AG09319 (cell line): ENCODE measurements around the gene OPCML.

Source experiments
- DNase-seq: peaks from one replicate; pipeline ENCODE4 v3.0.0-alpha.2; 2010; ENCODE audit warnings: low read depth; ENCODE audit errors: extremely low read depth
- TF ChIP-seq, protein P1 (sequence below): IDR thresholded peaks from 2 replicates; pipeline ENCODE4 v1.5.1; 2011; ENCODE audit warnings: low read depth, mild to moderate bottlenecking, inconsistent platforms, low read length, moderate library complexity

The OPCML gene

DNA sequence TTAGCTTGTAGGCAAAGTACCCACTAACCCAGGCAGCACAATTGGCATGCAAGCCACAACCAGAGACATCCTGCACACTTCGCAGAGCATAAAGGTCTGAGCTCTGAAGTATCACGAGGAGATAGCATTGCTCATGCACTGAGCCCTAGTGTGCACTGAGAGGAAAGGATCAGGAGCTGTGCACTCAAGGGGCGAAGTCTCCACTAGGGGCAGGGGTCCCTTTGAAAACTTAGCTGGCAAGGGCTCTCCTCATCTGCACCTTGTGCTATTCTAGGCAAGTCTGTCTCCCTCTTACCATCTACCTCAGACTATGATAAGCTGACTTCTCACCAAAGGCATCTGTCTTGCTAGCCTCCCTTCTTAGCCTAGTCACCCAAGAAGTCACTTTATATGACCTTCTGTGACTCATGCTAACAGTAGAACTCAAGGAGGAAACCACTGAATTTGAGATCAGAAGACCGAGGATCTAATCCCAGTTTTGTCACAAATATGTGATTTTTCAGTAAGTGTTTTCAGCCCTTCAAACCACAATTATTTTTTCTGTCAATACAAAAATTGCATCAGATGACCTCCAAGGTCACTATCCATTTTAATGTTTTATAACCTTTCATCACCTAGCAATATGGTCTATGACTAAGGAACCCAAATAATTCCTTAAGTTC, 1083.8 kb downstream of the OPCML start:
- TF ChIP-seq, protein P1, sequence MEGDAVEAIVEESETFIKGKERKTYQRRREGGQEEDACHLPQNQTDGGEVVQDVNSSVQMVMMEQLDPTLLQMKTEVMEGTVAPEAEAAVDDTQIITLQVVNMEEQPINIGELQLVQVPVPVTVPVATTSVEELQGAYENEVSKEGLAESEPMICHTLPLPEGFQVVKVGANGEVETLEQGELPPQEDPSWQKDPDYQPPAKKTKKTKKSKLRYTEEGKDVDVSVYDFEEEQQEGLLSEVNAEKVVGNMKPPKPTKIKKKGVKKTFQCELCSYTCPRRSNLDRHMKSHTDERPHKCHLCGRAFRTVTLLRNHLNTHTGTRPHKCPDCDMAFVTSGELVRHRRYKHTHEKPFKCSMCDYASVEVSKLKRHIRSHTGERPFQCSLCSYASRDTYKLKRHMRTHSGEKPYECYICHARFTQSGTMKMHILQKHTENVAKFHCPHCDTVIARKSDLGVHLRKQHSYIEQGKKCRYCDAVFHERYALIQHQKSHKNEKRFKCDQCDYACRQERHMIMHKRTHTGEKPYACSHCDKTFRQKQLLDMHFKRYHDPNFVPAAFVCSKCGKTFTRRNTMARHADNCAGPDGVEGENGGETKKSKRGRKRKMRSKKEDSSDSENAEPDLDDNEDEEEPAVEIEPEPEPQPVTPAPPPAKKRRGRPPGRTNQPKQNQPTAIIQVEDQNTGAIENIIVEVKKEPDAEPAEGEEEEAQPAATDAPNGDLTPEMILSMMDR = no peak
- DNase-seq = no peak

DNA sequence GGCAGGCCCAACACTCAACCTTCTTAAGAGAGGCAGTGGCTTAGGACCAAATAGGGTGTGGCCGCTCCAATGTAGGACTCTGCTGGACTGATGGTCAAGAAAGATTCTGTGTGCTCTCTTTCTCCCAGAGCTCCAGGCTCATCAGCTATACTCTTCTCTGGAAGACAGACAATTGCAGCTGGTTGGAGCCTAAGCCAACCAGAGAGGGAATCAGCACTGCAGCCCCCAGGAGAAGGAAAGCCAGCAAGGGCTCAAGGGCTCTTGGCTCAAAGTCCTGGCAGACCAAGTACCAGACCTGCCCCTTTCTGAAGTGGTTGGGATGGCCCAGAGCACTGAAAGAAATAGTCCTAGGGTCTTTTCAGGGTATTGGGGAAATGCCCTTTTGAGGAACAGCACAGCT, 1084.5 kb downstream of the OPCML start:
- DNase-seq = no peak
- TF ChIP-seq, protein P1 = no peak

DNA sequence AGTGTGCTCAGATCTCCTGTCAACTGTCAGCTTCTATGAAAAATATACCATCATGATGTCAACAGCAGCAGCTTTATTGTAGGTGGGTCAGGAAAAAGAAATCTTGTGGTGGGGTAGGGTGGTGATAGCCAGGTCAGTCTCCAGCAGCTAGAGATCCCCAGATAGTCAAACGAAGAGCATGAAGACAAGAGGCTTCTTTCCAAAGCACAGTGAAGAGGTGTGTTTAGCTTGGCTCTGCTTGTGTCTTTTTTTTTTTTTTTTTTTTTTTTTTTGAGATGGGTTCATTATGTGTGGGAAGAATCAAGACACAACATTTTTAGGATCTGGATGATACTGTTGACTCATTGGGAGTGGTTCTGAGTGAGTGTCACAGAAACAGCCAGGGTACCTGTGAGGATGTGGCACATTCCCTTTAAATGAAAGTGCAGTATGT, 1086.4 kb downstream of the OPCML start:
- no peak for DNase-seq
- TF ChIP-seq, protein P1 = no peak

DNA sequence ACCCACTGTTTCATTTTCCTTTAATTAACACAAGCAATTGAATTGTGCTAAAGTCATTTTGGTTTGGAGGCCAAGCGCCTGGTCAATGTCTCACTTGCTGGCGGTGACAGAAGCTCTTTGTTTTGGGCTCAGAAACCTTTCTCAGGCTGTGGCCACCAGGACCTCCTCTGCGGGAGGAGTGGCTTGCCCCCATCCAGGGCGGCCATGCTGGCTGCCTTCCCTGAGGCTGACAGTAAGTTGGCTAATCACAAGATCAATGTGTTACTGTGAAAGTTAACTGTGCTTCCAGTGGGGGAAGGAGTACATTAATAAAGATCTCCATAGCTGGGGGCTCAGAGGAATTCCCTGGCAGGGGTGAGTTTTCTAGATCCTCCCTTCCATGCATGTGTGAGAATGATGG, 1087.4 kb downstream of the OPCML start:
- TF ChIP-seq, protein P1 = no peak
- DNase-seq = no peak

DNA sequence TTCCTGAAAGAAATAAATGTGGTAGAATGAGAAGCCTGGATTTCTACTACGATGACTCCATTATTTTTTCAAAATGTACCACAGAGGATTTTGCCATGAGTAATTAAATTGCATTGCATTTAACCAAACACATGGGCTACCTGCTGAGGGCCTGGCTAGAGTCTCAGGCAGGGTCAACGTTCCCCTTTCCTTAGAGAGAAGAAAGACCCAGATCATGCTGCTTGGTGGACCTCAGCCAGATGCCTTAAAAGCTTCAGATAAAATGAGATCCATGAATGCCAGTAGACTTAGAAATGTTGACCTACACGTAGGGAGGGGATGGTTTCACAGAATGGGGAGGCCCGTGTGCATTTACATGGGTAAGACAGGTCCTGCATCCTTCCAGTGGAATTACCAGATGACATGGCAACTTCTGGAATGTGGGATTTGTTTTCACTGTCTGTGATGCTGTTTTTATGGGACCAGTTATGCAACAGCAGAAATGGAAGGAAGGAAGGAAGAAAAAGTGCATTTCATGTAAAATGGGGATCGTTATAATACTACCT, 1092.5 kb downstream of the OPCML start:
- no peak for DNase-seq
- TF ChIP-seq, protein P1 = no peak

DNA sequence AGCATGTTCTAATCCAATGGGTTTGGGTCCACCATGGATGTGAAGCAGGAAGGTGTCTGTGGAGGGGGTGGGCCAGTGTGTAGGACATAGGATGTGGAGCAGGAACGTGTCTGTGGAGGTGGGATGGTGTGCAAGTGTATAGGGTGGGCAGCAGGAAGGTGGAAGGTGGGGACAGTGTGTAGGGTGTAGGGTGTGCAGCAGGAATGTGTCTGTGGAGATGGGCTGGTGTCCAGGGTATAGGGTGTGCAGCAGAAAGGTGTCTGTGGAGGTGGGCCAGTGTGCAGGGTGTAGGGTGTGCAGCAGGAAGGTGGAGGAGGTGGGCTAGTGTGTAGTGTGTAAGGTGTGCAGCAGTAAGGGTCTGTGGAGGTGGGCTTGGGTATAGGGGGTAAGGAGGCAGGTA, 1093.9 kb downstream of the OPCML start:
- no peak for DNase-seq
- TF ChIP-seq, protein P1 = no peak

DNA sequence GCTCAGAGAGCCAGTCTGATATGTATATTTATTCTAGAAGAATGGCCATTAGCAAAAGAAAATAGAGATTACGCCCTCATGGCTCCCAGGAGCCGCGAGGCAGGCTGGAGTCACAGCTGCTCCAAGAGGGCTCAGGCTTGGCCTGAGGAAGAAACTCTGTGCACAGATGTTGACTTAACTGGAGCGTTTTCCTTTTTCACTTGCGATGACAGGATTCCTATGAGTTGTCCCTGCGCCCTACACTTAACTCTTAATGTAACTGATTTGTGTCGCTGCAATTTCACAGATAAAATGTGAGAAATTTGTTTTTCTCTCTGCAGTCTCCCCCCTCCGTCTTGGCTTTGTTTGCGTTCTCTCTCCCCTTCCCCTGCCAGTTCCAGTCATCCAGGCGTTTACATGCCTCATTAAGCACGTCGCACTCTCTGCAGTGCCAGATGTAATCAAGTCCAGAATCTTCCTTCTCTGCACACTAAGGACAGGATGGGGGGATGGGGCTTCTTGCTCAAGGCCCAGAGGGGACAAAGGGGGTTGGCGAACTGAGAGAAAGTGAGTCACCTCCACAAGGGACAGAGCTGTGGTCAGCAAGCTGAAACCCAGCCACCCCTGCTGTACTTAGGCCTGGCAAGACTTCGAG, 1101.8 kb downstream of the OPCML start:
- no peak for DNase-seq

More for the DNA sequence above, 1101.8 kb downstream of the OPCML start:
- TF ChIP-seq, protein P1 = no peak
